Lung (tissue), 12 donors: Measurements from ENCODE around the gene ETF1. TPM values are rescaled to one million over a fixed set of nuclear protein-coding genes. Genes with fewer than 3 reads are reported as not detected.

ENCODE experiments used
- ATAC-seq: fragments of 200-7000 bp; cut with Tn5 transposase; one replicate; pipeline ENCODE4 v1.9.1; 2020; ENCODE audit warnings: moderate number of reproducible peaks; ENCODE audit not compliant: insufficient read depth, low FRiP score
- DNase-seq, 3 donors: peaks; one replicate each; pipeline ENCODE4 v3.0.0-alpha.2; 2013 to 2017
- H3K27ac ChIP-seq, 2 donors: one replicate each; pipeline ENCODE4 v1.5.1; 2013; ENCODE audit warnings: mild to moderate bottlenecking in 2 of 2, moderate library complexity in 2 of 2, control low read depth in 1 of 2, inconsistent platforms in 1 of 2, low read depth in 1 of 2, low read length in 1 of 2
- H3K27me3 ChIP-seq, 3 donors: one replicate each; pipeline ENCODE4 v1.5.1; 2013; ENCODE audit warnings: low read length in 2 of 3; ENCODE audit not compliant: control insufficient read depth in 3 of 3, insufficient read depth in 3 of 3
- H3K36me3 ChIP-seq, 4 donors: one replicate each; pipeline ENCODE4 v1.5.1; 2013; ENCODE audit warnings: low read length in 4 of 4, mild to moderate bottlenecking in 1 of 4, moderate library complexity in 1 of 4; ENCODE audit not compliant: control insufficient read depth in 4 of 4, insufficient read depth in 4 of 4
- H3K4me1 ChIP-seq, 5 donors: one replicate each; pipeline ENCODE4 v1.5.1; 2013; ENCODE audit warnings: low read length in 5 of 5, mild to moderate bottlenecking in 2 of 5, moderate library complexity in 1 of 5; ENCODE audit not compliant: control insufficient read depth in 5 of 5, insufficient read depth in 5 of 5
- H3K4me3 ChIP-seq: one replicate; pipeline ENCODE4 v1.5.1; 2013; ENCODE audit warnings: mild to moderate bottlenecking, control low read depth, moderate library complexity
- H3K9ac ChIP-seq, 2 donors: one replicate each; pipeline ENCODE4 v1.5.1; 2013; ENCODE audit warnings: low read length in 2 of 2, control low read depth in 1 of 2; ENCODE audit not compliant: insufficient read depth in 1 of 2
- H3K9me3 ChIP-seq, 4 donors: one replicate each; pipeline ENCODE4 v1.5.1; 2013; ENCODE audit warnings: low read length in 3 of 4, mild to moderate bottlenecking in 1 of 4, moderate library complexity in 1 of 4; ENCODE audit not compliant: control insufficient read depth in 4 of 4, insufficient read depth in 3 of 4
- WGBS, 2 donors: extraction: QIAGEN DNeasy Blood & Tissue Kit; methylation state at CpG; one replicate each; pipeline ENCODE4 v1.1.7; 2013; 5-methylcytosine and 5-hydroxymethylcytosine counted together
- polyA plus RNA-seq, 2 donors: library from polyadenylated mRNA; stranded (reverse); fragments of 200-250 nt; gene quantifications; one replicate each; pipeline ENCODE4 v1.2.1, GENCODE V29; 2013
- total RNA-seq, 2 donors: library from RNA; depleted of rRNA in 1 of 2; stranded (reverse); fragments of >200 nt in 1 of 2; gene quantifications; one replicate each; pipeline ENCODE4 v1.2.1, GENCODE V29; 2014 to 2021
- TF ChIP-seq, protein P1 (sequence below): IDR thresholded peaks from 2 replicates; pipeline ENCODE4 v1.5.1; 2012; ENCODE audit warnings: mild to moderate bottlenecking; ENCODE audit errors: control extremely low read depth, extremely low read depth
- donor health status: control.
- donor health status: control.
- donor health status: Bipolar disorder and iron deficiency.
- donor health status: healthy.
- donor health status: DM: yes; HTN: yes; CAD: no.

ETF1 gene
- total and polyA plus RNA-seq, 4 donors, result 36.9 to 99.2 (median 62.8) TPM

DNA sequence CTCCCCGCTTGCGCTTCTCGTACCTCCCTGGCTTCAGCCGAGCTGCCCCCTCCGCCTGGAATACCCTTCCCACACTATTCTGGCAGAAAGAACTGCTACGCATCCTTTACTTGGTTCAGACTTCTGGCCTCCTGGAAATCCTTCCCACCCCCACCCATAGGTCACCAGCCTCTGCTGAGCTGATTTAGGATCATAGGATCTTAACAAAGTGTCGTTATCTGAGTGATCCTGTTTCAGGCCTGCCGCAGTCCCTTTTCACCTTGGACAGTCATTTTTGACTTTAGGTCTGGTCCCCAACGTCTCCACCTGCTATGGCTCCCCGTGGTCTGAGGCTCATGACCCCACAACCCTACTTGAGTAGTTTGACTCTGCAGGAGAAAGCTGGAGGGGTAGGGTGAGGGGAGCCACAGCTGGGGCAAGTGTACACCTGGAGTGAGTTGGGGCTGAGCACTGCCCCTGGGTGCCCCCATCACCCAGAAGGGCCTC is 50.4 kb downstream of the ETF1 start:
- no peaks in the 10 kb centered on the region for H3K9me3 ChIP-seq
- H3K4me3 ChIP-seq, result peak overlapping the region; percentile 15
- H3K36me3 ChIP-seq, result no peaks in the 10 kb centered on the region
- TF ChIP-seq, protein P1, sequence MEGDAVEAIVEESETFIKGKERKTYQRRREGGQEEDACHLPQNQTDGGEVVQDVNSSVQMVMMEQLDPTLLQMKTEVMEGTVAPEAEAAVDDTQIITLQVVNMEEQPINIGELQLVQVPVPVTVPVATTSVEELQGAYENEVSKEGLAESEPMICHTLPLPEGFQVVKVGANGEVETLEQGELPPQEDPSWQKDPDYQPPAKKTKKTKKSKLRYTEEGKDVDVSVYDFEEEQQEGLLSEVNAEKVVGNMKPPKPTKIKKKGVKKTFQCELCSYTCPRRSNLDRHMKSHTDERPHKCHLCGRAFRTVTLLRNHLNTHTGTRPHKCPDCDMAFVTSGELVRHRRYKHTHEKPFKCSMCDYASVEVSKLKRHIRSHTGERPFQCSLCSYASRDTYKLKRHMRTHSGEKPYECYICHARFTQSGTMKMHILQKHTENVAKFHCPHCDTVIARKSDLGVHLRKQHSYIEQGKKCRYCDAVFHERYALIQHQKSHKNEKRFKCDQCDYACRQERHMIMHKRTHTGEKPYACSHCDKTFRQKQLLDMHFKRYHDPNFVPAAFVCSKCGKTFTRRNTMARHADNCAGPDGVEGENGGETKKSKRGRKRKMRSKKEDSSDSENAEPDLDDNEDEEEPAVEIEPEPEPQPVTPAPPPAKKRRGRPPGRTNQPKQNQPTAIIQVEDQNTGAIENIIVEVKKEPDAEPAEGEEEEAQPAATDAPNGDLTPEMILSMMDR, result no peak
- DNase-seq, result no peak
- ATAC-seq, result no peak
- H3K9ac ChIP-seq, result peak overlapping the region in 1 of 2 donors; percentile 61
- WGBS, 2 donors, result 42 to 50% methylated on average over 10 of the region's 10 CpGs
- peaks cover 0 to 34% (median 12%) of the 10 kb centered on the region in 5 donors for H3K4me1 ChIP-seq
- H3K27ac ChIP-seq, result no peak overlapping the region
- peaks cover 0 to 9% (median 3%) of the 10 kb centered on the region in 3 donors for H3K27me3 ChIP-seq

DNA sequence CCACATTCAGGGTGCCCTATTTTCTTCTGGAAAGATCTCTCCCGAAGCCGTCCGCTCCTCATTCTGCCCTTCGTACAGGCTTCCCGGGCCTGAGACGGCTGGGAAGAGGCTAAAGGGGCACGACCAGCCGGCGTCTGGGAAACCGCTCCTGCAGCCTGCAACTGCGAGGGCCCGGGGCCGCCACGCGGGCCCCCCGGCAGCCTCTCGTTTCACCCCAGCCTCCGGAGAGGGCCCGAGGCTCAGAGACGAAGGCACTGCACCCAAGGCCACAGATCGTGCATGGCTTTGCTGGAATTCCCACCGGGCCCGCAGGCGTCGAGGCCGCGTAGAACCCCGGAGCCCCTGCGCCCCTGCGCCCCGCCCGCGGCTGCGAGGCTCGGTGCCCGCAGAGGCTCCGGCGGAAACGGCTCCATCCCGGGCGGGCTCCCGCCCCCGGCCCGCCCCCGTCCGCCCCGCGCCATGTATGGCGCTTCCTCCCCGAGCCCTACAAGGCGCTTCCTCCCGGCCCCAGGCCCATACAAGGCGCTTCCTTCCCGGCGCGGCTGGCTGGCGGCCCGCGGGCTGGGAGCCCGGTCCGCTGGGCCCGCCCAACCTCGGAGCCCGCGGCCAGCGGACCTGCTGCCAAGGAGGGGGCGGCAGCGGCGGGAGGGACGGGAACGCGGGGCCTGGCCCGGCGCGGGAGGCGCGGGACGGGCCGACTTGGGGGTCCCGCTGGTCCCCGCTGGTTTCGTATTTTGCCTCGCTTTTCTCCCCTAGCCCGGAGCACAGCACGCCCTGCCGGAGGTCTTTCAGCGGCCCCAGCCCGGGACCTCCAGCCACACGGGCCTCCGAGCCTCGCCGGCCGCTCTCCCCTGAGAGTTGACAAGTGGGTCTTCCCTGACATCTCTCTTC is 51.1 kb downstream of the ETF1 start:
- H3K9me3 ChIP-seq, result no peaks in the 10 kb centered on the region
- no peaks in the 10 kb centered on the region for H3K36me3 ChIP-seq
- WGBS, 2 donors, result 2 to 3% methylated on average over 67 to 93 of the region's 93 CpGs
- TF ChIP-seq, protein P1, result no peak
- peaks cover 0 to 9% (median 3%) of the 10 kb centered on the region in 3 donors for H3K27me3 ChIP-seq
- H3K4me3 ChIP-seq, result peak overlapping the region; percentile 29
- H3K4me1 ChIP-seq, result peaks cover 0 to 34% (median 12%) of the 10 kb centered on the region in 5 donors
- H3K27ac ChIP-seq, result peak overlapping the region in 1 of 2 donors; percentile 38
- peak; percentile 99 for ATAC-seq
- H3K9ac ChIP-seq, result peak overlapping the region in 1 of 2 donors; percentile 61
- DNase-seq, result peak; percentile 95 to 97 (median 95)

DNA sequence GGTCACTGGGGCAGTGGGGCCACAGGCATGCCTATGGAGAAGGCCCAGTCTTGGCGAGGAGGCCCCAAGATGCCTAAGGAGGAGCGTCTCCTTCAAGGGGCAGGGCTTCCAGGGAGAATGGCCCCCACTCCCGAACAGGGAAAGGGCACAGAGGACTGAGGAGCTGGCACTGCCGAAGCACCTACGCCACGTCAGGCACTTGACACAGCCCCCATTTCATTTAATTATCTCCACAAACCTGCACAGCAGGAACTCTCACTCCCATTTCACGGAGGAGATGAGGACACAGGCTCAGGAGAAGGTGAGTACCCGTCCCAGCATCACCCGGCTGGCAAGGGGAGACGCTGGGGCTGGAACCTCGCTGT is 51.8 kb downstream of the ETF1 start:
- Histone ChIP-seq H3K4me3 (no peak overlapping the region), H3K4me1 (peaks cover 0 to 34% (median 12%) of the 10 kb centered on the region in 5 donors), H3K27ac (no peak overlapping the region), H3K9me3 (no peaks in the 10 kb centered on the region), H3K36me3 (no peaks in the 10 kb centered on the region), H3K9ac (no peak overlapping the region), H3K27me3 (peaks cover 0 to 9% (median 3%) of the 10 kb centered on the region in 3 donors)
- TF ChIP-seq, protein P1, result no peak
- no peak for DNase-seq
- 52% methylated on average over 11 of the region's 11 CpGs for WGBS, 2 donors
- no peak for ATAC-seq
